BLaER1 (cell line): Measurements from ENCODE around the gene PRKRA.
A peak's percentile ranks its signal among the peaks of the same experiment; 100 is the strongest.

Source experiments
- H3K27ac ChIP-seq: shearing (Covaris generic); formaldehyde crosslinking; 2 replicates; pipeline ENCODE4 v1.8.1; 2022
- H3K27me3 ChIP-seq: shearing (Covaris generic); formaldehyde crosslinking; 2 replicates; pipeline ENCODE4 v1.8.1; 2022
- H3K36me3 ChIP-seq: shearing (Covaris generic); formaldehyde crosslinking; 2 replicates; pipeline ENCODE4 v1.8.1; 2022
- H3K4me1 ChIP-seq: shearing (Covaris generic); formaldehyde crosslinking; 2 replicates; pipeline ENCODE4 v1.8.1; 2022
- H3K4me2 ChIP-seq: shearing (Covaris generic); formaldehyde crosslinking; 2 replicates; pipeline ENCODE4 v1.8.1; 2022
- H3K4me3 ChIP-seq: shearing (Covaris generic); formaldehyde crosslinking; 2 replicates; pipeline ENCODE4 v1.8.1; 2022
- H3K9ac ChIP-seq: shearing (Covaris generic); formaldehyde crosslinking; 2 replicates; pipeline ENCODE4 v1.8.1; 2022
- H3K9me3 ChIP-seq: shearing (Covaris generic); formaldehyde crosslinking; 2 replicates; pipeline ENCODE4 v1.8.1; 2022
- H4K20me1 ChIP-seq: shearing (Covaris generic); formaldehyde crosslinking; 2 replicates; pipeline ENCODE4 v1.8.1; 2022
- Cebpa-rat ChIP-seq: shearing (Covaris generic); IDR thresholded peaks from 2 replicates; pipeline ENCODE4 v1.8.1; 2022

Gene PRKRA

DNA sequence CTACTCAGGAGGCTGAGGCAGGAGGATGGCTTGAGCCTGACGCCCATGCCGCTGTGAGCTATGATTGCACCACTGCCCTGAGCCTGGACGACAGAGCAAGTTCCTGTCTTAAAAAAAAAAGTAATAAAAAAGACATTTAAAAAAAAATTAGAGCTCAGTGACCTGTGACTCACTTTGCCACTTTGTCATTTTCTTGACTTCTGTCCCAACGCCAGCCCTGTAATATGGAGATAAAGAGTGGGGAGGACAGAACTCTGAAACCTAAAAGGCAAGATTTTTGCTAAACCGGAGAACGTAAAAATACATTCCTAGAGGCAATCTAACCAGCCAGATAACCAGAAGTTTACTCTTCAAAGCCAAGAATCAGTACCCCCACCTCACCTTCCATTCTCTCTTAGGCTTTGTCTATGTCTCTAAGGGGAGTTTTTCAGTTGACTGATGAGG lies 49.0 kb downstream of the PRKRA start:
- H3K27me3 ChIP-seq: no peaks in the 10 kb centered on the region
- no peaks in the 10 kb centered on the region for H4K20me1 ChIP-seq
- no peaks in the 10 kb centered on the region for H3K9me3 ChIP-seq
- no peaks in the 10 kb centered on the region for H3K36me3 ChIP-seq
- H3K9ac ChIP-seq: no peak overlapping the region
- peaks cover 70% of the 10 kb centered on the region for H3K4me1 ChIP-seq
- TF ChIP-seq Cebpa-rat: no peak
- no peak overlapping the region for H3K4me3 ChIP-seq
- peak overlapping the region; percentile 93 for H3K27ac ChIP-seq
- peak overlapping the region; percentile 54 for H3K4me2 ChIP-seq

DNA sequence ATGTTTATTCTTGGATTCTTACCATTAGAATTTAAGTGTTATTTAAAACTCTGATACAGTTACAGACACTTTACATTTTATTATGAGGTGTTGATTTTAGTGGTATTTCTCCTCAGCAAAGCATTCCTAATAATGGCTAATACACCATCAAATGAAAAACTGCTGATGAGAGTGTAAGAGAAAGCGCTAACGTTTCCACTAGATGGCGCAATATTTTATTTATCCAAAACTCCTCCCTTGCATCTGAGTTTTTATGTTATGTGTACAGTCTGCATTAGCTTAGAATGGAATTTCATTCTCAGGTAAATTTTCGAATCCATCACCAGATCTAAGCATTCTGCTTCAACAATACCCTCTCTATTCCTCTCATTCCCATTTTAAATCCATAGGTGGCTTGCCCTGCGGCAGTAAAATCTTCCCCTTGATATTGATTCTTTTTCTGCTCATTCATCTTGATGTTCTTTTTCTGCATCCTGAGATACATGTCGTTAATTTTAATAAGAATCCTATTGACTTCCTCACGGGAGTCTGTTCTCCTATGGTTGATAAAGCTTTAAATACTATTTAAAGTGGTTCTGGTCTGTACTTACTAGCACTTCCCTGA lies 53.9 kb downstream of the PRKRA start:
- Histone ChIP-seq H3K9ac (no peak overlapping the region), H3K9me3 (no peaks in the 10 kb centered on the region), H3K27ac (no peak overlapping the region), H3K4me2 (peak overlapping the region; percentile 25), H3K27me3 (no peaks in the 10 kb centered on the region), H3K4me3 (no peak overlapping the region), H4K20me1 (no peaks in the 10 kb centered on the region), H3K36me3 (no peaks in the 10 kb centered on the region), H3K4me1 (peaks cover 22% of the 10 kb centered on the region)
- no peak for TF ChIP-seq Cebpa-rat

DNA sequence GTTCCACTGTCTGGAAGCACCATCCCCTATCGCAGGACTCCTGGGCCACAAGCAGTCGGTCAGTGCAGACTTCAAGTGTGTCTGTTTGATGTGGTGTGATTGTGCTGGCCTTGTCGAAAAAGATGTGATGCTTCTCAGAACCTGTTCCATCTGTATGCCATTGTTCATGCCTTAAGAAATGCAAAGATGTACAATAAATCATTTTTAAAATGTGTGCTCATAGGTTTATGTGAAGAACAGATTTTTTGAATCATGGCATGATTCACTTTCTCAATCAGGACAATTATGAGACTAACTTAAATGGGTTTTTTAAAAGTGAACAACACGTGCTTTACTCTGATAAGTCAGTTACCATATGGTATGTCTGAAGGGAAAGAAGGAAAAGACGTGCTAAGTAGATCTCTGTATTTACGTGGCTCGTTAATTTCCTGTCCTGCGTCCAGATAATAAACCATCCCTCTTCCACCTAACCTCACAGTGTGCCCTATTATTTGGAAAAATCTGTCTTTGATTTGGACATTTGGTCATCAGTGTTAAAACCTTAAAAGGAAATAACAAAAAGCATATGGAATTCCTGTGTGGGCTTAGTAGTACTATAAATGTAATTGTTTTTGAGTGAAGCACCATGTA lies 54.9 kb downstream of the PRKRA start:
- no peaks in the 10 kb centered on the region for H4K20me1 ChIP-seq
- no peak overlapping the region for H3K27ac ChIP-seq
- peaks cover 11% of the 10 kb centered on the region for H3K4me1 ChIP-seq
- no peak overlapping the region for H3K9ac ChIP-seq
- no peak overlapping the region for H3K4me3 ChIP-seq
- H3K27me3 ChIP-seq: no peaks in the 10 kb centered on the region
- no peaks in the 10 kb centered on the region for H3K36me3 ChIP-seq
- no peak overlapping the region for H3K4me2 ChIP-seq
- no peak for TF ChIP-seq Cebpa-rat
- H3K9me3 ChIP-seq: no peaks in the 10 kb centered on the region

DNA sequence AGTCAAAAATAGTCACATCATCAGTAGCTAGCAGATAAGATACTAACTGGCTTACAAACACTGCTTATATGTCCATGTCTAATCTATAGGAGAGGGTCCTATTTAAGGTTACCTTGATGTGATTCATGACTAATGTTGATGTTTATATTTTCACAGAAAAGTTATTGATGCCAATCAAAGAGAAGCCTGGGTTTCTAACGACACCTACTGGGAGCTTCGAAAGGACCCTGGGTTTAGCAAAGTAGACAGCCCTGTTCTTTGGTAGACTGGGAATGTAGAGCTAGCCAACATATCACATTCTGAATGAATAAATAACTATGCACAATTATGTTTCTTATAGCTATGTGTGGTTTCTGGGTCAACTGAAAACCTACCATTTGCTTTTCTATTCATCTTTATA lies 55.7 kb downstream of the PRKRA start:
- H3K9me3 ChIP-seq: no peaks in the 10 kb centered on the region
- H3K9ac ChIP-seq: no peak overlapping the region
- no peaks in the 10 kb centered on the region for H3K36me3 ChIP-seq
- no peak overlapping the region for H3K4me3 ChIP-seq
- TF ChIP-seq Cebpa-rat: no peak
- no peak overlapping the region for H3K27ac ChIP-seq
- H3K27me3 ChIP-seq: no peaks in the 10 kb centered on the region
- H4K20me1 ChIP-seq: no peaks in the 10 kb centered on the region
- H3K4me2 ChIP-seq: no peak overlapping the region
- peaks cover 9% of the 10 kb centered on the region; the same call in 1 of the 2 replicates for H3K4me1 ChIP-seq

DNA sequence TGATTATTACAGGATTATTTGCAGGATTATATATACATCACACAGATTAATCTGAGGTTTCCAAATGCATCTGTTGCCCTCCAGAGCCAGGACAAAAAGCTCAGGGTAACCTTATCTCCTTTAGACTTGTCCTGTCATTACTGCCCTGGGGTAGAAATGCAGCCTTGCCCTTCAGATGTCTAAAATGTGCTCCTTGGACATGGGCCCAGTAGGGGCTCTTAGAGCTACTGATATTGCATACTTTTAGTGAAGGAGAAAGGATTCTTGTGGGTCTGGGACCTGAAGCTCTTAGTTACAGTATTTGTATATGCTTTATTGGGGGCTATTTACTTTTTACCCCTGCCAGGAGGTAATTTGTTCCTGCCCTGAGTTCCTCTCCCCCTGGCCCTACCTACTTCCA lies 56.1 kb downstream of the PRKRA start:
- Histone ChIP-seq H4K20me1 (no peaks in the 10 kb centered on the region), H3K36me3 (no peaks in the 10 kb centered on the region), H3K9ac (no peak overlapping the region), H3K27ac (no peak overlapping the region), H3K4me1 (peaks cover 9% of the 10 kb centered on the region; the same call in 1 of the 2 replicates), H3K4me3 (no peak overlapping the region), H3K27me3 (no peaks in the 10 kb centered on the region), H3K9me3 (no peaks in the 10 kb centered on the region), H3K4me2 (no peak overlapping the region)
- TF ChIP-seq Cebpa-rat: no peak

DNA sequence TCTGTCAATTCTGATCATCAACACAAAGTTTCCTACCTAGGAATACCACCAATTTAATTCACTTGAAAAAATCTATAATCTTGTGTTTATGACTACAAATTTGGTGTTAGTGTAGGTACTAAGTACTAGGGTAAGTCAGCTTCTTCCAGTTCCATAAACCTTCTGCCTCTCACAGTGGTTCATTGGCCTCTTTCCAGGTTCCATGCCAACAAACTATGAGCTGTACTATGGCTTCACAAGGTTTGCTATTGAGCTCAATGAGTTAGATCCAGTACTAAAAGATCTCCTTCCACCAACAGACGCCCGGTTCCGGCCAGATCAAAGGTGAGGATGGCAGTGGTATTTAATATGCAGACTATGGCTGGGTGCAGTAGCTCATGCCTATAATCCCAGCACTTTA lies 58.8 kb downstream of the PRKRA start:
- Histone ChIP-seq H3K36me3 (no peaks in the 10 kb centered on the region), H4K20me1 (no peaks in the 10 kb centered on the region), H3K4me1 (peaks cover 2% of the 10 kb centered on the region; the same call in 1 of the 2 replicates), H3K27ac (no peak overlapping the region), H3K4me3 (no peak overlapping the region), H3K27me3 (no peaks in the 10 kb centered on the region), H3K9me3 (no peaks in the 10 kb centered on the region), H3K9ac (no peak overlapping the region), H3K4me2 (no peak overlapping the region)
- no peak for TF ChIP-seq Cebpa-rat

DNA sequence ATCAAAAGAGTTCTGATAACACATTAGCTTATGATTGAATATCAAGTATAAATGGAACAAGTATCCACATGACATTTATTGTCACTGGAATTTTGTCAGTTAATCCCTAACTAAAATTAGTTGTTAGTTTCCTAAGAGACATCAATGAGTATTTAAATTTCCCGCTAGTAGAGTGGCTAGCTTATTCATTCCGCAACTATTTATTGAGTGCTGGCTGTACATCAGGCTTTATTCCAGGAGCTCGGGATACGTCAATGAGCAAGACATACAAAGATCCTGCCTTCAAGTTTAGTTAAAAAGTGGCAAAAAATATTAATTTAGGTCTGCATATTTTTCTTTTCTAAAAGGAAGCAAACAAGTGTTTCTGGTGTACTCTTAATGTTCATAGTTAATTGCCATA lies 59.3 kb downstream of the PRKRA start:
- no peak for TF ChIP-seq Cebpa-rat
- no peak overlapping the region for H3K27ac ChIP-seq
- no peak overlapping the region for H3K4me3 ChIP-seq
- H3K4me2 ChIP-seq: no peak overlapping the region
- no peaks in the 10 kb centered on the region for H4K20me1 ChIP-seq
- no peaks in the 10 kb centered on the region for H3K36me3 ChIP-seq
- no peaks in the 10 kb centered on the region for H3K9me3 ChIP-seq
- H3K4me1 ChIP-seq: no peaks in the 10 kb centered on the region
- no peaks in the 10 kb centered on the region for H3K27me3 ChIP-seq
- H3K9ac ChIP-seq: no peak overlapping the region

DNA sequence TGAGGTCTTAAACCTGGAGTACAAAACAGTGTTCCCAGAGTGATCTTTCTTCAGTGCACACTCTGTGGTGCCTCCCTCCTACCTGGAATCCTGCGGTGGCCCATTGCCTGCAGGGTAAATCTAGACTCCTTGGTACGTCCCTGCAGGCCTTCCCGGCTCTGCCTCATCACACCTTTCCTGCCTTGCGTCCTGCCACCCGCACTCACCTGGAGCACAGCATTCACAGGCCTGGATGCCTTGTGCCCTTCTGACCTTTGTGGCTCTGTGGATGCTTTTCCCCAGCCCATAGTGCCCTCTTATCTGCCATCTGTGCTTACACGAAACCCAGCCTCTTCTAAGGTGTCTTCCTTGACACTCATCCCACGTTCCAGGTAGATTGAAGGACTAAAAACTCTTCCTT lies 62.7 kb downstream of the PRKRA start:
- no peak for TF ChIP-seq Cebpa-rat
- no peaks in the 10 kb centered on the region for H4K20me1 ChIP-seq
- no peak overlapping the region for H3K4me3 ChIP-seq
- H3K9me3 ChIP-seq: no peaks in the 10 kb centered on the region
- H3K4me2 ChIP-seq: no peak overlapping the region
- no peaks in the 10 kb centered on the region for H3K36me3 ChIP-seq
- H3K9ac ChIP-seq: no peak overlapping the region
- H3K27ac ChIP-seq: no peak overlapping the region
- H3K27me3 ChIP-seq: no peaks in the 10 kb centered on the region
- H3K4me1 ChIP-seq: no peaks in the 10 kb centered on the region

DNA sequence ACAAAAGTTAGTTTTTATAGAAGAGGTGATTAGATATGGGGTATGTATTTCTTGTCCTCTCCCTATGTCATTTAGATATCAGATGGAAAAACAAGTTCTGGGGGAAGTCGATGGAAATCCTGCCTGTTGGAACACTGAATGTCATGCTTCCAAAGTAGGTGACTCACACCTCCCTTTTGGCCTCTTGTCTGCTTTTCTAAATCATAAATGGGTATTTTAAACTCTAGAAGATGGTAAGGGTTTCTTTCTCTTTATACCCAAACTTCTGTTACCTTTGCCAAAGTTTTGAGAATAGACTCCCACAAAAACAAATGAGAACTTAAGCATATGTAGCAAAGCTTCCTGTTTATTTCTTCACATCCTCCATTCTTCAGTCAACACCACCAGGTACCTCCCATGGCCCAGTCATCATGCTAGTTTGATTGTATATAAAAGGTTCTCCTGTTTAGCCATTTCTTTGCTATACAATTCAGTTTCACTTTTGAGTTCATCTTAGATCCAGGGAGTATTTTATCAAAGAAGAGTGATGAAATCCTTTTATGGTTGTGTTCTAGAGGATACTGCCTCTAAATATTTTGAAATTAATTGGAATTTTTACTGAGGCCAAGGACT lies 63.9 kb downstream of the PRKRA start:
- H3K4me1 ChIP-seq: no peaks in the 10 kb centered on the region
- no peak overlapping the region for H3K4me2 ChIP-seq
- H3K9ac ChIP-seq: no peak overlapping the region
- H3K4me3 ChIP-seq: no peak overlapping the region
- no peak for TF ChIP-seq Cebpa-rat
- H3K36me3 ChIP-seq: no peaks in the 10 kb centered on the region
- H4K20me1 ChIP-seq: no peaks in the 10 kb centered on the region
- H3K27me3 ChIP-seq: no peaks in the 10 kb centered on the region
- no peaks in the 10 kb centered on the region for H3K9me3 ChIP-seq
- no peak overlapping the region for H3K27ac ChIP-seq

DNA sequence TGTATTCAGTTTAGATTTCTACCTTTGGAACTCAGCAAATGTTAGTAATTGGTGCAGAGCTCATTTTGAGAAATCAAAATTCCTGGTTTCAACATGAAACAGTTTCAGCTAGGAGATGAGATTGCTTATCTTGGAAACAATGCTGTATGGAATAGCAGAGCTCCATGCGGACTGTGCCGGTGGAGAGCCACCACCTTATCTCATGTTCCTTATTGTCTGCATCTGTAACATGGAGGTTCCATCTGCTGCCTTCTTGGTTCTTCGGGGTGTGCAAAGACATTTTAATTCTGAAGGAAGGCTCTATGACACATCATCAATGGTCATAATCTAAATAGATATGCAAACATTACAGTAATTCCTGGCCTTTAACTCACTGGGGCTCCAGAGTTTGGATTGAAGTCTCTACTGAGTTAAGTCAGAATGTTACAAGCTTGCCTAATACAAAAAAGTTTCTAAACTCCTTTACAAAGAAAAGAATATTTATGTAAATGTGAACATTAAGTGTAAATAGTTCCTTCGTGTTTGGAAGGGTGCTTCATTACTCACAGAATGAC lies 65.3 kb downstream of the PRKRA start:
- H3K36me3 ChIP-seq: no peaks in the 10 kb centered on the region
- H3K9ac ChIP-seq: no peak overlapping the region
- no peak overlapping the region for H3K4me2 ChIP-seq
- H3K27me3 ChIP-seq: no peaks in the 10 kb centered on the region
- no peak overlapping the region for H3K27ac ChIP-seq
- no peak overlapping the region for H3K4me3 ChIP-seq
- no peaks in the 10 kb centered on the region for H3K9me3 ChIP-seq
- no peak for TF ChIP-seq Cebpa-rat
- H4K20me1 ChIP-seq: no peaks in the 10 kb centered on the region
- no peaks in the 10 kb centered on the region for H3K4me1 ChIP-seq
